ENCODE data around the gene NFKBIE.

DNA sequence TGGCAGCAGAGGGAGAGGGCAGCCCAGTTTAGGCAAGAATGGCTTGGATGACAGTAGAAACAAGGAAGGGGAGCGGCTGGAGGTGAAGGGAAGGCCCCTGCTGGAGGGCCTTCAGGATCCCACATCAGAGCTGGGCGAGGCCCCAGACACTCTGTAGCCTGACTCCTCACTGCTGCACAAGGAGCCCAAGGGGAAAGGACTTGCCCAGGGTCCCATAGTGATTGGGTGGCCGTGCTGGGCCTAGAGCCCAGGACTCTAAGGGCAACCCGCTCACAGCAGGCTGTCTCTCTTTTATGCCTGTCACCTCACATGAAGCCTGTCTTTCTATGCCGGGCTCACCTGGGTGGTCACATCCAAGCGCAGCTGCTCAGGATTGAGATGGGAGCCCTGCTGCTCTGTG lies 38.5 kb upstream of the NFKBIE start:
- TF ChIP-seq, protein P1, sequence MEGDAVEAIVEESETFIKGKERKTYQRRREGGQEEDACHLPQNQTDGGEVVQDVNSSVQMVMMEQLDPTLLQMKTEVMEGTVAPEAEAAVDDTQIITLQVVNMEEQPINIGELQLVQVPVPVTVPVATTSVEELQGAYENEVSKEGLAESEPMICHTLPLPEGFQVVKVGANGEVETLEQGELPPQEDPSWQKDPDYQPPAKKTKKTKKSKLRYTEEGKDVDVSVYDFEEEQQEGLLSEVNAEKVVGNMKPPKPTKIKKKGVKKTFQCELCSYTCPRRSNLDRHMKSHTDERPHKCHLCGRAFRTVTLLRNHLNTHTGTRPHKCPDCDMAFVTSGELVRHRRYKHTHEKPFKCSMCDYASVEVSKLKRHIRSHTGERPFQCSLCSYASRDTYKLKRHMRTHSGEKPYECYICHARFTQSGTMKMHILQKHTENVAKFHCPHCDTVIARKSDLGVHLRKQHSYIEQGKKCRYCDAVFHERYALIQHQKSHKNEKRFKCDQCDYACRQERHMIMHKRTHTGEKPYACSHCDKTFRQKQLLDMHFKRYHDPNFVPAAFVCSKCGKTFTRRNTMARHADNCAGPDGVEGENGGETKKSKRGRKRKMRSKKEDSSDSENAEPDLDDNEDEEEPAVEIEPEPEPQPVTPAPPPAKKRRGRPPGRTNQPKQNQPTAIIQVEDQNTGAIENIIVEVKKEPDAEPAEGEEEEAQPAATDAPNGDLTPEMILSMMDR (IDR thresholded peaks at IDR 0.05; ENCODE audit: insufficient read depth, low read depth, low read length) = no peak
- no peak for TF ChIP-seq EZH2 (IDR thresholded peaks at IDR 0.05; ENCODE audit: insufficient read depth, low read length)
